ENCODE results near the gene DLG1. TPM values are rescaled to one million over a fixed set of nuclear protein-coding genes. Genes with fewer than 3 reads are reported as not detected.

Gene DLG1
- total RNA-seq, 1 donor from 2014 or later = 60.1 TPM

- no peaks in the 10 kb centered on the region for H3K9me3 ChIP-seq (replicated peaks)
- intact Hi-C loops (cut with micrococcal nuclease) = loop anchor here (5.0 kb wide), 1 partner anchor 250 kb away; no protein-coding TSS in a partner anchor
- peak; percentile 82 for TF ChIP-seq CTCF (IDR thresholded peaks at IDR 0.05; ENCODE audit: borderline replicate concordance)
- peaks cover 54% of the 10 kb centered on the region for H3K4me1 ChIP-seq
- H3K27ac ChIP-seq (replicated peaks) = no peak overlapping the region
- no peaks in the 10 kb centered on the region for H3K36me3 ChIP-seq
- no peak for DNase-seq
- H3K4me3 ChIP-seq = no peak overlapping the region
- H3K27me3 ChIP-seq (ENCODE audit: low read depth) = no peaks in the 10 kb centered on the region
Observed at GRCh38 chr3:197256836-197257444, 41.5 kb downstream of the DLG1 start.

GRCh38 chr3:197256104-197256503 lies 42.3 kb downstream of the DLG1 start:
- no peak overlapping the region for H3K27ac ChIP-seq (replicated peaks)
- no peaks in the 10 kb centered on the region for H3K27me3 ChIP-seq (ENCODE audit: low read depth)
- no peak overlapping the region for H3K4me3 ChIP-seq
- TF ChIP-seq CTCF (IDR thresholded peaks at IDR 0.05; ENCODE audit: borderline replicate concordance) = no peak
- H3K9me3 ChIP-seq (replicated peaks) = no peaks in the 10 kb centered on the region
- no peak for DNase-seq
- H3K36me3 ChIP-seq = no peaks in the 10 kb centered on the region
- intact Hi-C loops (cut with micrococcal nuclease) = loop anchor here (5.0 kb wide), 1 partner anchor 251 kb away; no protein-coding TSS in a partner anchor
- H3K4me1 ChIP-seq = peaks cover 54% of the 10 kb centered on the region

GRCh38 chr3:197253238-197253947 lies 45.0 kb downstream of the DLG1 start:
- peaks cover 25% of the 10 kb centered on the region for H3K9me3 ChIP-seq (replicated peaks)
- H3K4me1 ChIP-seq = peaks cover 31% of the 10 kb centered on the region
- TF ChIP-seq CTCF (IDR thresholded peaks at IDR 0.05; ENCODE audit: borderline replicate concordance) = no peak
- H3K27me3 ChIP-seq (ENCODE audit: low read depth) = no peaks in the 10 kb centered on the region
- no peak overlapping the region for H3K27ac ChIP-seq (replicated peaks)
- intact Hi-C loops (cut with micrococcal nuclease) = no loop called here
- H3K36me3 ChIP-seq = peaks cover 6% of the 10 kb centered on the region
- no peak overlapping the region for H3K4me3 ChIP-seq
- no peak for DNase-seq

GRCh38 chr3:197249542-197249941 lies 48.9 kb downstream of the DLG1 start:
- no peak overlapping the region for H3K27ac ChIP-seq (replicated peaks)
- TF ChIP-seq CTCF (IDR thresholded peaks at IDR 0.05; ENCODE audit: borderline replicate concordance) = no peak
- peaks cover 31% of the 10 kb centered on the region for H3K9me3 ChIP-seq (replicated peaks)
- intact Hi-C loops (cut with micrococcal nuclease) = no loop called here
- no peaks in the 10 kb centered on the region for H3K27me3 ChIP-seq (ENCODE audit: low read depth)
- no peak overlapping the region for H3K4me3 ChIP-seq
- peaks cover 9% of the 10 kb centered on the region for H3K4me1 ChIP-seq
- peaks cover 9% of the 10 kb centered on the region for H3K36me3 ChIP-seq
- DNase-seq = no peak

- Histone ChIP-seq H3K27me3 (ENCODE audit: low read depth) (no peaks in the 10 kb centered on the region), H3K27ac (replicated peaks) (no peak overlapping the region), H3K36me3 (peaks cover 20% of the 10 kb centered on the region), H3K4me1 (no peaks in the 10 kb centered on the region), H3K4me3 (no peak overlapping the region), H3K9me3 (replicated peaks) (peaks cover 43% of the 10 kb centered on the region)
- TF ChIP-seq CTCF (IDR thresholded peaks at IDR 0.05; ENCODE audit: borderline replicate concordance) = no peak
- intact Hi-C loops (cut with micrococcal nuclease) = no loop called here
- no peak for DNase-seq
Observed at GRCh38 chr3:197248341-197248740, 50.1 kb downstream of the DLG1 start.

Data from left ventricle myocardium inferior (tissue), 1 donor.